Measurements from ENCODE around the gene OLA1. TPM values are rescaled to one million over a fixed set of nuclear protein-coding genes. Genes with fewer than 3 reads are reported as not detected.
A peak's percentile ranks its signal among the peaks of the same experiment; 100 is the strongest.

Gene OLA1
- polyA plus RNA-seq, 3 donors = 24.9 to 72.3 (median 71.9) TPM

DNA sequence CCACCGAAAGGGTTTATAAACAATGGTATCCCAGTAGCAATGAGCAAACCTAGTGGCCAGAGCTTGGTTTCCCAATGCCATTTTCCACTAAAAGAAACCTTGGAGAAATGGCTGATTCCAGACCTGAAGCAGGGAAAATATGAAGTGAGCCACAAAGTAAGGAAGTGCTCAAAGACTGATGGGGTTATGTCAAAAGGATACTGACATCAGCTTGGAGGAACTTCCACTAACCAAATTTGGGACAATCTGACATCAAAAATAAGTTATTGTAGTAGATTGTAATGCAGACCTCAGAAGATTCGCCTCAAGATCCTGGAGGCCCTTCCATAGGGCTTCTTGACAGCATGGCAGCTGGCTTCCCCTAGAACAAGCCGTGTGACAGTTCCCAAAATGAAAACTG is 203.8 kb downstream of the OLA1 start:
- no peak overlapping the region for H3K4me3 ChIP-seq (replicated peaks in 1 of 3; ENCODE audit: low read depth in 2 of 3, low read length in 3 of 3)
- 67% methylated on average over 2 of the region's 3 CpGs for WGBS (ENCODE audit: insufficient coverage)
- H3K27ac ChIP-seq (ENCODE audit: low read depth in 1 of 2, low read length in 2 of 2) = no peak overlapping the region
- H3K36me3 Mint-ChIP-seq = no peaks in the 10 kb centered on the region
- H3K9me3 Mint-ChIP-seq = peaks cover 0 to 5% (median 0%) of the 10 kb centered on the region in 7 donors
- peaks cover 0 to 3% of the 10 kb centered on the region in 2 donors for H3K9me3 ChIP-seq (replicated peaks in 1 of 2; ENCODE audit: control insufficient read depth in 1 of 2, insufficient read depth in 1 of 2, low read length in 2 of 2)
- H3K4me2 ChIP-seq (replicated peaks; ENCODE audit: extremely low read depth, low read length, poor library complexity, severe bottlenecking) = peak overlapping the region; percentile 1
- H3K4me3 Mint-ChIP-seq = no peak overlapping the region
- H4K20me1 ChIP-seq (ENCODE audit: insufficient read depth, low read length) = no peaks in the 10 kb centered on the region
- intact Hi-C loops (cut with micrococcal nuclease) = loop anchor here in 1 of 2 donors (5.0 kb wide), 1 partner anchor 47 kb away; no protein-coding TSS in a partner anchor
- H3K4me1 ChIP-seq (ENCODE audit: control insufficient read depth in 1 of 2, insufficient read depth in 2 of 2, low read length in 2 of 2) = peaks cover 25 to 26% of the 10 kb centered on the region in 2 donors
- H3K4me1 Mint-ChIP-seq = peaks cover 25% of the 10 kb centered on the region
- no peaks in the 10 kb centered on the region for H3K36me3 ChIP-seq (replicated peaks in 1 of 2; ENCODE audit: control insufficient read depth in 1 of 2, insufficient read depth in 2 of 2, low read length in 2 of 2)
- H3K27me3 Mint-ChIP-seq (ENCODE audit: low read depth in 3 of 3) = peaks cover 0 to 2% (median 0%) of the 10 kb centered on the region in 3 donors
- H3K27ac Mint-ChIP-seq = peak overlapping the region in 3 of 7 donors; percentile 12 to 30 (median 20)
- no peak for TF ChIP-seq CTCF (IDR thresholded peaks at IDR 0.05)
- H3K79me2 ChIP-seq (ENCODE audit: insufficient read depth, low read length) = no peaks in the 10 kb centered on the region
- no peak for DNase-seq
- H3K27me3 ChIP-seq (ENCODE audit: control insufficient read depth in 2 of 2, insufficient read depth in 2 of 2, low read length in 2 of 2) = no peaks in the 10 kb centered on the region
- H2AFZ ChIP-seq (ENCODE audit: insufficient read depth, low read depth, low read length, poor library complexity, severe bottlenecking) = no peak overlapping the region
- H3K9ac ChIP-seq (ENCODE audit: insufficient read depth, low read length, poor library complexity, severe bottlenecking) = no peak overlapping the region

- H3K4me1 Mint-ChIP-seq = peaks cover 66% of the 10 kb centered on the region
- H3K4me2 ChIP-seq (replicated peaks; ENCODE audit: extremely low read depth, low read length, poor library complexity, severe bottlenecking) = peak overlapping the region; percentile 16
- H3K27ac ChIP-seq (ENCODE audit: low read depth in 1 of 2, low read length in 2 of 2) = peak overlapping the region in 1 of 2 donors; percentile 93
- no peaks in the 10 kb centered on the region for H3K79me2 ChIP-seq (ENCODE audit: insufficient read depth, low read length)
- peak overlapping the region in 6 of 7 donors; percentile 72 to 100 (median 98) for H3K27ac Mint-ChIP-seq
- H3K4me1 ChIP-seq (ENCODE audit: control insufficient read depth in 1 of 2, insufficient read depth in 2 of 2, low read length in 2 of 2) = peaks cover 63 to 64% of the 10 kb centered on the region in 2 donors
- no peaks in the 10 kb centered on the region for H3K9me3 ChIP-seq (replicated peaks in 1 of 2; ENCODE audit: control insufficient read depth in 1 of 2, insufficient read depth in 1 of 2, low read length in 2 of 2)
- peaks cover 0 to 2% of the 10 kb centered on the region in 2 donors for H3K36me3 Mint-ChIP-seq
- 75% methylated on average over 1 of the region's 2 CpGs for WGBS (ENCODE audit: insufficient coverage)
- H4K20me1 ChIP-seq (ENCODE audit: insufficient read depth, low read length) = no peaks in the 10 kb centered on the region
- no peaks in the 10 kb centered on the region for H3K36me3 ChIP-seq (replicated peaks in 1 of 2; ENCODE audit: control insufficient read depth in 1 of 2, insufficient read depth in 2 of 2, low read length in 2 of 2)
- H3K9ac ChIP-seq (ENCODE audit: insufficient read depth, low read length, poor library complexity, severe bottlenecking) = no peak overlapping the region
- peaks cover 0 to 4% (median 0%) of the 10 kb centered on the region in 3 donors for H3K27me3 Mint-ChIP-seq (ENCODE audit: low read depth in 3 of 3)
- no peak for DNase-seq
- peaks cover 0 to 1% (median 0%) of the 10 kb centered on the region in 7 donors for H3K9me3 Mint-ChIP-seq
- H3K4me3 ChIP-seq (replicated peaks in 1 of 3; ENCODE audit: low read depth in 2 of 3, low read length in 3 of 3) = no peak overlapping the region
- intact Hi-C loops (cut with micrococcal nuclease) = loop anchor here in 1 of 2 donors (5.0 kb wide), 1 partner anchor 43 kb away; no protein-coding TSS in a partner anchor
- no peaks in the 10 kb centered on the region for H3K27me3 ChIP-seq (ENCODE audit: control insufficient read depth in 2 of 2, insufficient read depth in 2 of 2, low read length in 2 of 2)
- H2AFZ ChIP-seq (ENCODE audit: insufficient read depth, low read depth, low read length, poor library complexity, severe bottlenecking) = peak overlapping the region; percentile 14
- H3K4me3 Mint-ChIP-seq = no peak overlapping the region
- TF ChIP-seq CTCF (IDR thresholded peaks at IDR 0.05) = no peak
Measured at GRCh38 chr2:174040417-174040701, 208.0 kb downstream of the OLA1 start.
